Karpas-422 (cell line): Measurements from ENCODE around the gene LCE3D. TPM values are rescaled to one million over a fixed set of nuclear protein-coding genes. Genes with fewer than 3 reads are reported as not detected.
A peak's percentile ranks its signal among the peaks of the same experiment; 100 is the strongest.

Source experiments
- DNase-seq: peaks from one replicate; pipeline ENCODE4 v3.0.0-alpha.2; 2015
- H2AFZ ChIP-seq: fragments of 200-600 bp; sonication (generic); 2 replicates; pipeline ENCODE4 v1.6.1; 2014; ENCODE audit warnings: antibody characterized with exemption, low read length, mixed read lengths
- H3K27ac ChIP-seq: fragments of 200-600 bp; sonication (generic); 2 replicates; pipeline ENCODE4 v1.5.1; 2014; ENCODE audit warnings: mild to moderate bottlenecking, low read length, moderate library complexity
- H3K27me3 ChIP-seq: fragments of 200-600 bp; sonication (generic); 2 replicates; pipeline ENCODE4 v1.6.1; 2014; ENCODE audit warnings: low read length, mixed read lengths
- H3K36me3 ChIP-seq: fragments of 200-600 bp; sonication (generic); 2 replicates; pipeline ENCODE4 v1.6.1; 2014; ENCODE audit warnings: low read length, mixed read lengths; ENCODE audit not compliant: insufficient read depth
- H3K4me1 ChIP-seq: fragments of 200-600 bp; sonication (generic); 2 replicates; pipeline ENCODE4 v1.6.1; 2014; ENCODE audit warnings: mild to moderate bottlenecking, low read length, mixed read lengths
- H3K4me2 ChIP-seq: fragments of 200-600 bp; sonication (generic); 2 replicates; pipeline ENCODE4 v1.6.1; 2014; ENCODE audit warnings: low read length, low read depth, mild to moderate bottlenecking; ENCODE audit not compliant: poor library complexity, severe bottlenecking
- H3K4me3 ChIP-seq: fragments of 200-600 bp; sonication (generic); 2 replicates; pipeline ENCODE4 v1.5.1; 2014; ENCODE audit warnings: mild to moderate bottlenecking, antibody characterized with exemption, low read length, mixed read lengths
- H3K79me2 ChIP-seq: fragments of 200-600 bp; sonication (generic); 2 replicates; pipeline ENCODE4 v1.6.1; 2014; ENCODE audit warnings: mild to moderate bottlenecking, low read length, mixed read lengths
- H3K9ac ChIP-seq: fragments of 200-600 bp; sonication (generic); 2 replicates; pipeline ENCODE4 v1.6.0; 2014; ENCODE audit warnings: low read length
- H3K9me2 ChIP-seq: fragments of 200-600 bp; sonication (generic), shearing (Covaris generic); replicated peaks from 2 replicates; pipeline ENCODE4 v1.6.0; 2014; ENCODE audit warnings: mild to moderate bottlenecking, low read length, moderate library complexity; ENCODE audit not compliant: insufficient read depth
- H3K9me3 ChIP-seq: fragments of 300-700, 200-600 bp; sonication (generic); 2 replicates; pipeline ENCODE4 v1.6.1; 2014; ENCODE audit warnings: low read length, mixed read lengths
- H4K20me1 ChIP-seq: fragments of 200-600 bp; sonication (generic); 2 replicates; pipeline ENCODE4 v1.6.1; 2014; ENCODE audit warnings: mild to moderate bottlenecking, antibody characterized with exemption, low read length, low read depth; ENCODE audit not compliant: insufficient read depth
- total RNA-seq: library from RNA; depleted of rRNA; stranded (reverse); fragments of >200 nt; shearing (Covaris generic); gene quantifications from 2 replicates; pipeline ENCODE4 v1.2.3, GENCODE V29; 2014; ENCODE audit warnings: low replicate concordance; rRNA removed

The LCE3D gene, protein sequence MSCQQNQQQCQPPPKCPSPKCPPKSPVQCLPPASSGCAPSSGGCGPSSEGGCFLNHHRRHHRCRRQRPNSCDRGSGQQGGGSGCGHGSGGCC
- not detected in 2 replicates for total RNA-seq

GRCh38 chr1:152580433-152580832, at the start of gene LCE3D:
Gene LCE3D, minus strand, starts transcription at chr1:152580516. Its CDS starts 580 bp downstream, at chr1:152579936.
- Histone ChIP-seq H3K9me3 (no peaks in the 10 kb centered on the region), H3K27me3 (no peaks in the 10 kb centered on the region), H2AFZ (no peak within 1 kb of the TSS), H3K9me2 (no peaks in the 10 kb centered on the region), H3K27ac (no peak within 1 kb of the TSS), H4K20me1 (no peaks in the 10 kb centered on the region), H3K36me3 (no peaks in the 10 kb centered on the region), H3K4me3 (no peak within 1 kb of the TSS), H3K9ac (no peak within 1 kb of the TSS), H3K4me2 (no peak within 1 kb of the TSS), H3K79me2 (no peaks in the 10 kb centered on the region), H3K4me1 (no peaks in the 10 kb centered on the region)
- DNase-seq: no peak

GRCh38 chr1:152626744-152627143, 46.4 kb upstream of the LCE3D start:
- no peak overlapping the region for H2AFZ ChIP-seq
- H3K36me3 ChIP-seq: no peaks in the 10 kb centered on the region
- H3K4me1 ChIP-seq: no peaks in the 10 kb centered on the region
- H3K9me3 ChIP-seq: no peaks in the 10 kb centered on the region
- H3K9me2 ChIP-seq: no peaks in the 10 kb centered on the region
- no peak overlapping the region for H3K27ac ChIP-seq
- H4K20me1 ChIP-seq: no peaks in the 10 kb centered on the region
- H3K4me3 ChIP-seq: no peak overlapping the region
- H3K4me2 ChIP-seq: no peak overlapping the region
- H3K27me3 ChIP-seq: no peaks in the 10 kb centered on the region
- no peaks in the 10 kb centered on the region for H3K79me2 ChIP-seq
- DNase-seq: no peak
- H3K9ac ChIP-seq: no peak overlapping the region

DNA sequence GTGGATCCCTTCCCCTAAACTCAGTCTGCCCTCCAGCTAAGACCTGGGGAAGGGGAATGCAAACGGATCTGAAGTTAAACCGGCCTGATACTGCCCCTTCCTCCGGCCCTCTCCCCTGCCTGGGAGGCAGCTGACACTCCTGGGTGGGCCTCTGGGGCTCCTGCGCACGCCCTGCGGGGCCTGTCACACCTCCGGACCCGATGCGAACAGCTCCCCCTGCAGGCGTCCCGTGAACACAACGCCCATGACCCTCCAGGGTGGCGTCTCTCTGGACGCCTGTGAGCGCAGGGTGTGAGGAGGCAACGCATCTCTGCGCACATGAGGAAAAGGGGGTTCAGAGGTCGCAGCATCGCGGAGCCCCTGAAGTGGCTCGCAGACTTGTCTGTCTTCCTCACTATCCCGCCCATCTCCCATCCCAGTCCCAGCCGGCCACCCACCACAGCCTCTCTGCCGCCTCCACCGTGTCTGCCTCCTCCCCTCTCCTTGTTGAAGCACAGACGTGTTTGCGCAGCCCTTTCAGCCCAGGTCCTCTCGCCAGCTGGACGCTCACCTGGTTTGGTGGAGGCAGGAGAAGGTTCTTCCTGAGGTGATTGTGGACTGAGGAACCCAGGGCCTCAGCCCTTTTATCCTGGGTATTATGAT, 43.0 kb upstream of the LCE3D start:
- Histone ChIP-seq H3K27me3 (no peaks in the 10 kb centered on the region; the same call in 1 of the 2 replicates), H4K20me1 (no peaks in the 10 kb centered on the region)

DNA sequence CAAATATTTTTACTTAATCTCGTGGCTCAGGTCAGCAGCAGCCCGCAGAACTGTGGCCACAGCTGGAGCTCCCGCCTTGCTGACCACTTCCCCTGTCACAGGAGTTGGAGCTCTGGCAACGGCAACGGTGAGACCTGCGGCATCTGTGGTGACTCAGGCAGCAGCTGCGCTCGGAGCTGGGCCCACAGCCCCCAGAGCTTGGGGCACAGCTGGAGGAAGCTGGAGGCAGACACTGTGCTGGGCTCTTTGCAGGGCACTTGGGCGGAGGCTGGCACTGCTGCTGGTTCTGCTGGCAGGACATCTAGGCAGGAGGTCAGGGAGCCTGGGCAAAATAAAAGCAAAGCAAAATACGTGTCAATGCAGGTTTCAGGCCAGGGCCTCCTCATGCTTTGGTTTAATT, 42.5 kb upstream of the LCE3D start, which contains the start of gene LCE3A:
Gene LCE3A (minus strand): TSS at position 301 of the 400 bp plus-strand sequence. CDS start 0 bp downstream, at position 301.
- Histone ChIP-seq H3K4me2 (no peak within 1 kb of the TSS), H2AFZ (no peak within 1 kb of the TSS), H3K79me2 (no peaks in the 10 kb centered on the region), H3K27ac (no peak within 1 kb of the TSS), H3K9ac (no peak within 1 kb of the TSS), H3K4me1 (no peaks in the 10 kb centered on the region), H3K9me2 (no peaks in the 10 kb centered on the region), H3K9me3 (peaks cover 19% of the 10 kb centered on the region), H3K4me3 (no peak within 1 kb of the TSS), H3K36me3 (no peaks in the 10 kb centered on the region), H4K20me1 (no peaks in the 10 kb centered on the region), H3K27me3 (no peaks in the 10 kb centered on the region; the same call in 1 of the 2 replicates)
- DNase-seq: peak; percentile 2

More for the DNA sequence above, 43.0 kb upstream of the LCE3D start:
- Histone ChIP-seq H3K4me3 (no peak overlapping the region), H3K36me3 (no peaks in the 10 kb centered on the region), H3K27ac (no peak overlapping the region), H3K9me2 (no peaks in the 10 kb centered on the region), H3K9ac (no peak overlapping the region), H3K4me2 (no peak overlapping the region), H3K9me3 (peaks cover 14% of the 10 kb centered on the region), H3K4me1 (no peaks in the 10 kb centered on the region), H2AFZ (no peak overlapping the region), H3K79me2 (no peaks in the 10 kb centered on the region)
- peak; percentile 57 for DNase-seq

- no peaks in the 10 kb centered on the region for H3K4me1 ChIP-seq
- no peaks in the 10 kb centered on the region; the same call in 1 of the 2 replicates for H3K27me3 ChIP-seq
- H3K4me2 ChIP-seq: no peak overlapping the region
- H4K20me1 ChIP-seq: no peaks in the 10 kb centered on the region
- H3K27ac ChIP-seq: no peak overlapping the region
- H2AFZ ChIP-seq: no peak overlapping the region
- no peaks in the 10 kb centered on the region for H3K9me2 ChIP-seq
- no peaks in the 10 kb centered on the region for H3K79me2 ChIP-seq
- no peak for DNase-seq
- no peak overlapping the region for H3K4me3 ChIP-seq
- no peaks in the 10 kb centered on the region for H3K36me3 ChIP-seq
- peaks cover 19% of the 10 kb centered on the region for H3K9me3 ChIP-seq
- no peak overlapping the region for H3K9ac ChIP-seq
These were observed 41.7 kb upstream of the LCE3D start for GRCh38 chr1:152621993-152622392.

GRCh38 chr1:152613511-152613910, 33.2 kb upstream of the LCE3D start, which contains the start of gene LCE3B:
Gene LCE3B, plus strand, starts transcription at chr1:152613811. Its CDS starts 0 bp downstream, at chr1:152613811.
- H3K4me3 ChIP-seq: no peak within 1 kb of the TSS
- no peaks in the 10 kb centered on the region for H3K79me2 ChIP-seq
- H4K20me1 ChIP-seq: no peaks in the 10 kb centered on the region
- peaks cover 8% of the 10 kb centered on the region for H3K9me3 ChIP-seq
- no peaks in the 10 kb centered on the region for H3K4me1 ChIP-seq
- no peaks in the 10 kb centered on the region for H3K27me3 ChIP-seq
- no peaks in the 10 kb centered on the region for H3K36me3 ChIP-seq
- H3K9ac ChIP-seq: no peak within 1 kb of the TSS
- no peaks in the 10 kb centered on the region for H3K9me2 ChIP-seq
- no peak for DNase-seq
- no peak within 1 kb of the TSS for H3K4me2 ChIP-seq
- H2AFZ ChIP-seq: no peak within 1 kb of the TSS
- H3K27ac ChIP-seq: no peak within 1 kb of the TSS

GRCh38 chr1:152599934-152600333, 19.6 kb upstream of the LCE3D start, which contains the start of gene LCE3C:
Gene LCE3C, plus strand, starts transcription at chr1:152600234. Its CDS starts 498 bp downstream, at chr1:152600732.
- no peak within 1 kb of the TSS for H2AFZ ChIP-seq
- no peak for DNase-seq
- H3K9me2 ChIP-seq: no peaks in the 10 kb centered on the region
- no peaks in the 10 kb centered on the region for H3K9me3 ChIP-seq
- H3K4me1 ChIP-seq: no peaks in the 10 kb centered on the region
- no peaks in the 10 kb centered on the region for H3K36me3 ChIP-seq
- H4K20me1 ChIP-seq: no peaks in the 10 kb centered on the region
- H3K27me3 ChIP-seq: no peaks in the 10 kb centered on the region
- H3K27ac ChIP-seq: no peak within 1 kb of the TSS
- H3K79me2 ChIP-seq: no peaks in the 10 kb centered on the region
- no peak within 1 kb of the TSS for H3K4me2 ChIP-seq
- no peak within 1 kb of the TSS for H3K4me3 ChIP-seq
- no peak within 1 kb of the TSS for H3K9ac ChIP-seq

DNA sequence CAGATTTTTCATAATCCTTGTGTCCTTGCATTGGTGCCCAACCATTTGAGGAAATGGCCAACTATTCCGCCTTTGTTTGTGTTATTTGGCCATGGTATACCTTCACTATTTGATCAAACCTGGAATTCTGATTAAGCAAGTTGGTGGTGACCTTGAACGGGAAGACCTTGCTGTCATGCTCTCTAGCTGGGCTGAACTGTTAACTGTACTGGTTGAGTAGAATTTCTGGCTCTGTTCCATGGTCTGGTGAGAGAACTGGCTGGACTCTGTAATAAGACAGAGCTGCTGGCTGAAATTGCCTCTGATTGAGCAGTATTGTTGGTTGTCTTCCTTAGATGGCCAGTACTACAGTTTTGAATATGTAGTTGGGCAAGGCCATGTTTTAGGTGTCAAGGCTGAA, 16.7 kb upstream of the LCE3D start:
- Histone ChIP-seq H3K27me3 (no peaks in the 10 kb centered on the region), H3K79me2 (no peaks in the 10 kb centered on the region), H3K9ac (no peak overlapping the region), H3K4me1 (no peaks in the 10 kb centered on the region), H4K20me1 (no peaks in the 10 kb centered on the region), H3K27ac (no peak overlapping the region), H3K9me3 (no peaks in the 10 kb centered on the region), H3K36me3 (no peaks in the 10 kb centered on the region), H2AFZ (no peak overlapping the region), H3K4me3 (no peak overlapping the region), H3K4me2 (no peak overlapping the region), H3K9me2 (no peaks in the 10 kb centered on the region)
- no peak for DNase-seq
